ENCODE results near the gene SIN3A. TPM values are rescaled to one million over a fixed set of nuclear protein-coding genes. Genes with fewer than 3 reads are reported as not detected.
A peak's percentile ranks its signal among the peaks of the same experiment; 100 is the strongest.

Gene SIN3A
- total and polyA plus RNA-seq, 2 donors (not counting 1 experiment from before 2014, with no cell fraction given) = 23.0 to 27.2 TPM

GRCh38 chr15:75422554-75422953 lies 28.9 kb downstream of the SIN3A start:
- H4K20me1 ChIP-seq (ENCODE audit: control insufficient read depth, extremely low read depth, insufficient read depth, low read length) = no peaks in the 10 kb centered on the region

GRCh38 chr15:75420698-75421097 lies 30.8 kb downstream of the SIN3A start:
- H3K36me3 ChIP-seq (ENCODE audit: control insufficient read depth, insufficient read depth, low read length) = peaks cover 4% of the 10 kb centered on the region
- no peaks in the 10 kb centered on the region for H3K9me3 ChIP-seq (ENCODE audit: control insufficient read depth, insufficient read depth, low read depth, low read length)
- TF ChIP-seq EZH2 (IDR thresholded peaks at IDR 0.05; ENCODE audit: low read length, missing control alignments) (no peak), CTCF (conservative IDR thresholded peaks at IDR 0.05 in 1 of 2, IDR thresholded peaks at IDR 0.05 in 1 of 2; ENCODE audit: low read depth in 1 of 2, low read length in 2 of 2) (no peak)
- DNase-seq (ENCODE audit: low read depth in 2 of 2) = peak; percentile 33 to 54
- no peaks in the 10 kb centered on the region for H3K27me3 ChIP-seq (ENCODE audit: control insufficient read depth, insufficient read depth, low read length)
- no peaks in the 10 kb centered on the region for H4K20me1 ChIP-seq (ENCODE audit: control insufficient read depth, extremely low read depth, insufficient read depth, low read length)
- H3K9ac ChIP-seq (ENCODE audit: insufficient read depth, low read length) = no peak overlapping the region
- no peak overlapping the region for H3K4me3 ChIP-seq (replicated peaks in 1 of 4; ENCODE audit: control extremely low read depth in 1 of 4, insufficient read depth in 1 of 4, low read depth in 3 of 4, low read length in 4 of 4)
- H3K27ac ChIP-seq (ENCODE audit: insufficient read depth, low read length) = no peak overlapping the region
- H3K4me1 ChIP-seq (ENCODE audit: control insufficient read depth, extremely low read depth, insufficient read depth, low read length) = peaks cover 2% of the 10 kb centered on the region
- H3K4me2 ChIP-seq (ENCODE audit: extremely low read depth, insufficient read depth, low read length) = no peak overlapping the region
- H3K79me2 ChIP-seq (ENCODE audit: control insufficient read depth, insufficient read depth, low read length) = no peaks in the 10 kb centered on the region
- no peak overlapping the region for H2AFZ ChIP-seq (ENCODE audit: low read length)

More at GRCh38 chr15:75422554-75422953, 28.9 kb downstream of the SIN3A start:
- Histone ChIP-seq H3K27ac (ENCODE audit: insufficient read depth, low read length) (no peak overlapping the region), H3K4me3 (replicated peaks in 1 of 4; ENCODE audit: control extremely low read depth in 1 of 4, insufficient read depth in 1 of 4, low read depth in 3 of 4, low read length in 4 of 4) (no peak overlapping the region), H3K4me2 (ENCODE audit: extremely low read depth, insufficient read depth, low read length) (no peak overlapping the region), H3K9ac (ENCODE audit: insufficient read depth, low read length) (no peak overlapping the region), H3K27me3 (ENCODE audit: control insufficient read depth, insufficient read depth, low read length) (no peaks in the 10 kb centered on the region), H3K4me1 (ENCODE audit: control insufficient read depth, extremely low read depth, insufficient read depth, low read length) (peaks cover 2% of the 10 kb centered on the region), H2AFZ (ENCODE audit: low read length) (no peak overlapping the region), H3K79me2 (ENCODE audit: control insufficient read depth, insufficient read depth, low read length) (no peaks in the 10 kb centered on the region), H3K36me3 (ENCODE audit: control insufficient read depth, insufficient read depth, low read length) (peaks cover 4% of the 10 kb centered on the region), H3K9me3 (ENCODE audit: control insufficient read depth, insufficient read depth, low read depth, low read length) (no peaks in the 10 kb centered on the region)
- TF ChIP-seq EZH2 (IDR thresholded peaks at IDR 0.05; ENCODE audit: low read length, missing control alignments) (no peak), CTCF (conservative IDR thresholded peaks at IDR 0.05 in 1 of 2, IDR thresholded peaks at IDR 0.05 in 1 of 2; ENCODE audit: low read depth in 1 of 2, low read length in 2 of 2) (no peak)
- DNase-seq (ENCODE audit: low read depth in 2 of 2) = no peak

GRCh38 chr15:75416584-75416983 lies 34.9 kb downstream of the SIN3A start:
- no peaks in the 10 kb centered on the region for H3K9me3 ChIP-seq (ENCODE audit: control insufficient read depth, insufficient read depth, low read depth, low read length)
- H3K4me2 ChIP-seq (ENCODE audit: extremely low read depth, insufficient read depth, low read length) = no peak overlapping the region
- H3K9ac ChIP-seq (ENCODE audit: insufficient read depth, low read length) = no peak overlapping the region
- no peaks in the 10 kb centered on the region for H3K79me2 ChIP-seq (ENCODE audit: control insufficient read depth, insufficient read depth, low read length)
- TF ChIP-seq EZH2 (IDR thresholded peaks at IDR 0.05; ENCODE audit: low read length, missing control alignments) (no peak), CTCF (conservative IDR thresholded peaks at IDR 0.05 in 1 of 2, IDR thresholded peaks at IDR 0.05 in 1 of 2; ENCODE audit: low read depth in 1 of 2, low read length in 2 of 2) (no peak)
- no peak overlapping the region for H2AFZ ChIP-seq (ENCODE audit: low read length)
- H3K27me3 ChIP-seq (ENCODE audit: control insufficient read depth, insufficient read depth, low read length) = no peaks in the 10 kb centered on the region
- H3K4me3 ChIP-seq (replicated peaks in 1 of 4; ENCODE audit: control extremely low read depth in 1 of 4, insufficient read depth in 1 of 4, low read depth in 3 of 4, low read length in 4 of 4) = no peak overlapping the region
- H3K36me3 ChIP-seq (ENCODE audit: control insufficient read depth, insufficient read depth, low read length) = no peaks in the 10 kb centered on the region
- H4K20me1 ChIP-seq (ENCODE audit: control insufficient read depth, extremely low read depth, insufficient read depth, low read length) = no peaks in the 10 kb centered on the region
- no peak overlapping the region for H3K27ac ChIP-seq (ENCODE audit: insufficient read depth, low read length)
- DNase-seq (ENCODE audit: low read depth in 2 of 2) = no peak
- H3K4me1 ChIP-seq (ENCODE audit: control insufficient read depth, extremely low read depth, insufficient read depth, low read length) = peaks cover 2% of the 10 kb centered on the region
